Activated naive CD4-positive, alpha-beta T cell treated with anti-CD3 and anti-CD28 coated beads, Interleukin-2, amount 50 U/mL, for 72 hours (primary cell): ENCODE data around the gene ZXDB. TPM values are rescaled to one million over a fixed set of nuclear protein-coding genes. Genes with fewer than 3 reads are reported as not detected.

Experiments
- ATAC-seq, 2 donors: fragments of 150-1000 bp; cut with Tn5 transposase; 2 replicates each; pipeline ENCODE4 v1.10.0; 2021; ENCODE audit warnings: mild to moderate bottlenecking in 2 of 2, moderate library complexity in 2 of 2
- DNase-seq, 2 donors: peaks; one replicate each; pipeline ENCODE4 v3.0.0; 2021 to 2022; ENCODE audit warnings: low spot score in 2 of 2
- H3K27ac Mint-ChIP-seq, 2 donors: one replicate each; pipeline ENCODE4 v1.8.0; 2022; ENCODE audit warnings: mild to moderate bottlenecking in 2 of 2, mixed read lengths in 2 of 2
- H3K36me3 Mint-ChIP-seq, 2 donors: one replicate each; pipeline ENCODE4 v1.8.0; 2022; ENCODE audit warnings: mixed read lengths in 2 of 2
- H3K9me3 Mint-ChIP-seq, 2 donors: one replicate each; pipeline ENCODE4 v1.8.0; 2022; ENCODE audit warnings: mixed read lengths in 2 of 2
- total RNA-seq, 2 donors: library from RNA; stranded (reverse); gene quantifications; one replicate each; pipeline ENCODE4 v1.2.3, GENCODE V29; 2022

ZXDB gene
- total RNA-seq, 2 donors from 2014 or later: 4.1 to 7.3 TPM

DNA sequence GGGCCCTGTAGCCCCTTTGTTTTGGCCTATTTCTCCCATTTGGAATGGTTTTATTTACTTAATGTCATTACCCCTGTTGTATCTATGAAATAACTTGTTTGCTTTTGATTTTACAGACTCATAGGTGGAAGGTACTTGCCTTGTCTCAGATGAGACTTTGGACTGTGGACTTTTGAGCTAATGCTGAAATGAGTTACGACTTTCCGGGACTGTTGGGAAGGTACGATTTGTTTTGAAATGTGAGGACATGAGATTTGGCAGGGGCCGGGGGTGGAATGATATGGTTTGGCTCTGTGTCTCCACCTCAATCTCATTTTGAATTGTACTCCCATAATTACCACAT, 48.8 kb downstream of the ZXDB start:
- no peak for DNase-seq

DNA sequence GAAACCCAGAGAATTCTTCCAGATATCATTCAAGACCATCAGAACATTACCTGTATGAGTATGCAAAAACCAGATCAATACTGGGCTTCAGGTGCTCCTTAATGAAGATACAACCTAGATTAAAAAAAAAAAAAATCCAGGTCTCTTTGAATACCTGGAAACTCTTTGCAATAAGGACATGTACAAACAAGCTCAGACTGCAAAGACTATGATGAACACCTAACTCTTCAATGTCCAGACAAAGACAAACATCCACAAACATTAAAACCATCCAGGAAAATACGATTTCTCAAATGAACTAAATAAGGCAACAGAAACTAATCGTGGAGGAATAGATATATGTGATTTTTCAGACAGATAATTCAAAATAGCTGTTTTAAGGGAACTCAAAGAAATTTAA, 49.5 kb downstream of the ZXDB start:
- Mint-ChIP-seq H3K27ac (no peak overlapping the region), H3K36me3 (peaks cover 0 to 4% of the 10 kb centered on the region in 2 donors), H3K9me3 (peaks cover 10 to 12% of the 10 kb centered on the region in 2 donors)
- no peak for ATAC-seq
- no peak for DNase-seq

More for the DNA sequence above, 48.8 kb downstream of the ZXDB start:
- ATAC-seq: no peak
- Mint-ChIP-seq H3K27ac (no peak overlapping the region), H3K9me3 (peaks cover 14 to 19% of the 10 kb centered on the region in 2 donors), H3K36me3 (peaks cover 0 to 4% of the 10 kb centered on the region in 2 donors)

- DNase-seq: no peak
- peaks cover 4 to 5% of the 10 kb centered on the region in 2 donors for H3K9me3 Mint-ChIP-seq
- no peak overlapping the region for H3K27ac Mint-ChIP-seq
- no peak for ATAC-seq
- peaks cover 0 to 4% of the 10 kb centered on the region in 2 donors for H3K36me3 Mint-ChIP-seq
These were observed 51.9 kb downstream of the ZXDB start for GRCh38 chrX:57643698-57644097.

GRCh38 chrX:57647020-57647419, 55.2 kb downstream of the ZXDB start:
- no peak for ATAC-seq
- no peak overlapping the region for H3K27ac Mint-ChIP-seq
- no peak for DNase-seq
- no peaks in the 10 kb centered on the region for H3K36me3 Mint-ChIP-seq
- H3K9me3 Mint-ChIP-seq: peaks cover 0 to 3% of the 10 kb centered on the region in 2 donors

Other genes with a start within 250 kb of the ZXDB start
- gene NLRP2B, start 88.2 kb downstream of the ZXDB start, total RNA-seq: not detected